Measurements from ENCODE around the gene IFT22. TPM values are rescaled to one million over a fixed set of nuclear protein-coding genes. Genes with fewer than 3 reads are reported as not detected.
A peak's percentile ranks its signal among the peaks of the same experiment; 100 is the strongest.

IFT22 gene
- total and polyA plus RNA-seq, 12 donors: 11.3 to 44.1 (median 32.5) TPM

- 96 to 98% methylated on average over 8 of the region's 8 CpGs for WGBS, 2 donors
- no peak for ATAC-seq
- H3K36me3 ChIP-seq: no peaks in the 10 kb centered on the region
- no peak for DNase-seq
- no peaks in the 10 kb centered on the region for H3K9me3 ChIP-seq
- intact Hi-C loops (cut with DNase I): no loop called here
- peaks cover 0 to 15% (median 4%) of the 10 kb centered on the region in 9 donors for H3K4me1 ChIP-seq
- no peak overlapping the region for H3K4me3 ChIP-seq
- no peak for TF ChIP-seq CTCF (IDR thresholded peaks at IDR 0.05)
- no peak overlapping the region for H3K27ac ChIP-seq
- H3K27me3 ChIP-seq: peaks cover 0 to 11% (median 0%) of the 10 kb centered on the region in 7 donors
Observed at GRCh38 chr7:101332026-101332425, 10.4 kb upstream of the IFT22 start.

GRCh38 chr7:101330011-101330484 lies 8.4 kb upstream of the IFT22 start:
- no peak overlapping the region for H3K4me3 ChIP-seq
- ATAC-seq: peak; percentile 68 to 96 (median 92)
- intact Hi-C loops (cut with DNase I): no loop called here
- no peak for TF ChIP-seq CTCF (IDR thresholded peaks at IDR 0.05)
- peaks cover 0 to 15% (median 4%) of the 10 kb centered on the region in 9 donors for H3K4me1 ChIP-seq
- H3K27me3 ChIP-seq: peaks cover 0 to 11% (median 0%) of the 10 kb centered on the region in 7 donors
- H3K9me3 ChIP-seq: no peaks in the 10 kb centered on the region
- peak overlapping the region in 4 of 10 donors; percentile 23 to 62 (median 48) for H3K27ac ChIP-seq
- 16 to 17% methylated on average over 15 of the region's 15 CpGs for WGBS, 2 donors
- H3K36me3 ChIP-seq: no peaks in the 10 kb centered on the region
- DNase-seq: peak; percentile 30 to 71

GRCh38 chr7:101328159-101328558 lies 6.5 kb upstream of the IFT22 start:
- H3K4me3 ChIP-seq: no peak overlapping the region
- intact Hi-C loops (cut with DNase I): no loop called here
- no peaks in the 10 kb centered on the region for H3K9me3 ChIP-seq
- WGBS, 2 donors: 90 to 93% methylated on average over 5 of the region's 5 CpGs
- H3K4me1 ChIP-seq: peaks cover 0 to 15% (median 4%) of the 10 kb centered on the region in 9 donors
- H3K27me3 ChIP-seq: peaks cover 0 to 11% (median 0%) of the 10 kb centered on the region in 7 donors
- H3K27ac ChIP-seq: no peak overlapping the region
- no peak for TF ChIP-seq CTCF (IDR thresholded peaks at IDR 0.05)
- no peak for ATAC-seq
- DNase-seq: no peak
- no peaks in the 10 kb centered on the region for H3K36me3 ChIP-seq

- Histone ChIP-seq H3K27me3 (no peaks in the 10 kb centered on the region), H3K4me3 (no peak overlapping the region), H3K4me1 (peaks cover 0 to 18% (median 12%) of the 10 kb centered on the region in 9 donors), H3K27ac (no peak overlapping the region), H3K36me3 (peaks cover 0 to 46% (median 6%) of the 10 kb centered on the region in 9 donors), H3K9me3 (no peaks in the 10 kb centered on the region)
- ATAC-seq (no peak), DNase-seq (no peak)
- intact Hi-C loops (cut with DNase I): no loop called here
- no peak for TF ChIP-seq CTCF (IDR thresholded peaks at IDR 0.05)
- 73 to 76% methylated on average over 5 of the region's 5 CpGs for WGBS, 2 donors
Observed at GRCh38 chr7:101319401-101319800, 2.2 kb downstream of the IFT22 start.

Measured in heart right ventricle (tissue), 16 donors.